Fibroblast of lung (primary cell): ENCODE data around the gene IL2RA. TPM values are rescaled to one million over a fixed set of nuclear protein-coding genes. Genes with fewer than 3 reads are reported as not detected.
"Not testable (repeated sequence)": the region's sequence is repeated elsewhere in the genome, so short reads cannot be mapped to it uniquely, and the experiment has no call there.

Experiments
- DNase-seq, 2 donors: peaks; one replicate each; pipeline versions ENCODE4 v3.0.0 to v3.0.0-alpha.2; 2010; ENCODE audit warnings: low read depth in 2 of 2
- H2AFZ ChIP-seq: 2 replicates; pipeline ENCODE4 v1.5.1; 2012; ENCODE audit warnings: low read length, control low read depth, inconsistent platforms
- H3K27ac ChIP-seq: 2 replicates; pipeline ENCODE4 v1.5.1; 2011; ENCODE audit warnings: low read length, control low read depth; ENCODE audit not compliant: insufficient read depth
- H3K27me3 ChIP-seq: 2 replicates; pipeline ENCODE4 v1.5.1; 2011; ENCODE audit warnings: mild to moderate bottlenecking, low read length; ENCODE audit not compliant: control insufficient read depth, insufficient read depth
- H3K36me3 ChIP-seq: 2 replicates; pipeline ENCODE4 v1.5.1; 2011; ENCODE audit warnings: low read length; ENCODE audit not compliant: control insufficient read depth, insufficient read depth
- H3K4me1 ChIP-seq: 2 replicates; pipeline ENCODE4 v1.5.1; 2011; ENCODE audit warnings: low read length; ENCODE audit not compliant: control insufficient read depth, insufficient read depth; ENCODE audit errors: extremely low read depth
- H3K4me2 ChIP-seq: 2 replicates; pipeline ENCODE4 v1.5.1; 2011; ENCODE audit warnings: low read length, control low read depth; ENCODE audit not compliant: insufficient read depth; ENCODE audit errors: extremely low read depth
- H3K4me3 ChIP-seq, 4 experiments: fragments of 200-600 bp in 1 of 4; sonication (generic) in 1 of 4; replicated peaks in 1 of 4; 2 replicates each; pipeline ENCODE4 v1.5.1; 2011 to 2016; ENCODE audit warnings: low read length in 4 of 4, low read depth in 3 of 4, mild to moderate bottlenecking in 3 of 4, control low read depth in 2 of 4, inconsistent platforms in 1 of 4, mixed read lengths in 1 of 4; ENCODE audit not compliant: insufficient read depth in 1 of 4; ENCODE audit errors: control extremely low read depth in 1 of 4
- H3K79me2 ChIP-seq: 2 replicates; pipeline ENCODE4 v1.5.1; 2012; ENCODE audit warnings: mild to moderate bottlenecking, low read length, inconsistent platforms; ENCODE audit not compliant: control insufficient read depth, insufficient read depth
- H3K9ac ChIP-seq: 2 replicates; pipeline ENCODE4 v1.5.1; 2011; ENCODE audit warnings: mild to moderate bottlenecking, low read length, control low read depth; ENCODE audit not compliant: insufficient read depth
- H3K9me3 ChIP-seq: 2 replicates; pipeline ENCODE4 v1.5.1; 2012; ENCODE audit warnings: low read depth, low read length; ENCODE audit not compliant: control insufficient read depth, insufficient read depth
- H4K20me1 ChIP-seq: 2 replicates; pipeline ENCODE4 v1.5.1; 2011; ENCODE audit warnings: low read length; ENCODE audit not compliant: control insufficient read depth, insufficient read depth; ENCODE audit errors: extremely low read depth
- EZH2 ChIP-seq: IDR thresholded peaks from 2 replicates; pipeline ENCODE4 v1.5.1; 2012; ENCODE audit warnings: low read length, control low read depth, mild to moderate bottlenecking; ENCODE audit errors: missing control alignments
- polyA plus RNA-seq, 2 donors: library from polyadenylated mRNA; depleted of rRNA in 1 of 2; stranded (reverse) in 1 of 2; unstranded in 1 of 2; fragments of >200 nt; gene quantifications; 2 replicates each; pipeline ENCODE4 v1.2.1, GENCODE V29; 2011 to 2012; ENCODE audit warnings: missing spikeins in 1 of 2
- total RNA-seq: library from RNA; depleted of rRNA; stranded (reverse); fragments of >200 nt; gene quantifications from 2 replicates; pipeline ENCODE4 v1.2.1, GENCODE V29; 2014
- TF ChIP-seq, protein P1 (sequence below), 2 donors: IDR thresholded peaks in 1 of 2; conservative IDR thresholded peaks in 1 of 2; 1 replicate in 1 of 2; 2 replicates in 1 of 2; pipeline ENCODE4 v1.5.1; 2011 to 2012; ENCODE audit warnings: low read length in 2 of 2, control low read depth in 1 of 2, inconsistent platforms in 1 of 2, low read depth in 1 of 2, mild to moderate bottlenecking in 1 of 2

IL2RA gene
- total and polyA plus RNA-seq, 2 donors (not counting 1 experiment from before 2014, with no cell fraction given) = not detected

DNA sequence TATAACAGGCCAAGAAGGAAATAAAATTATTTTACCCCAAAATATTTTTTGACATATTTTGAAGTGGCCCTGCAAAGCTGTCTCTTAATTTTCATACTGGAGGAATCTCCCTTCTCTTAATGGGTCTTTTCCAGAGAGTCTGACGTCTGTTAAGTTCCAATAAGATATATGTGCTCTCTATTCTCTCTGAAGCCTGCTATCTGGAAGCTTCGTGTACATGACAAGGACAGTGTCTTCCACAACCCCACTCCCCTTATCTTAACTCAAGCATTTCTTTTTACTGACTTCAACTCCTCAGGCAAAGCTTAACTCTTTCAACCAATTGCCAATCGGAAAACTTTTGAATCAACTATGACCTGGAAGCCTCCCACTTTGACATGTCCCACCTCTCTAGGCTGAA lies 55.6 kb downstream of the IL2RA start:
- Histone ChIP-seq H3K27ac (no peak overlapping the region), H3K27me3 (peaks cover 4% of the 10 kb centered on the region), H3K4me2 (no peak overlapping the region), H3K79me2 (no peaks in the 10 kb centered on the region), H3K4me3 (no peak overlapping the region), H3K4me1 (no peaks in the 10 kb centered on the region), H2AFZ (no peak overlapping the region), H3K9ac (no peak overlapping the region), H4K20me1 (no peaks in the 10 kb centered on the region), H3K36me3 (no peaks in the 10 kb centered on the region), H3K9me3 (peaks cover 1% of the 10 kb centered on the region)
- no peak for DNase-seq
- TF ChIP-seq EZH2 = no peak
- TF ChIP-seq, protein P1, sequence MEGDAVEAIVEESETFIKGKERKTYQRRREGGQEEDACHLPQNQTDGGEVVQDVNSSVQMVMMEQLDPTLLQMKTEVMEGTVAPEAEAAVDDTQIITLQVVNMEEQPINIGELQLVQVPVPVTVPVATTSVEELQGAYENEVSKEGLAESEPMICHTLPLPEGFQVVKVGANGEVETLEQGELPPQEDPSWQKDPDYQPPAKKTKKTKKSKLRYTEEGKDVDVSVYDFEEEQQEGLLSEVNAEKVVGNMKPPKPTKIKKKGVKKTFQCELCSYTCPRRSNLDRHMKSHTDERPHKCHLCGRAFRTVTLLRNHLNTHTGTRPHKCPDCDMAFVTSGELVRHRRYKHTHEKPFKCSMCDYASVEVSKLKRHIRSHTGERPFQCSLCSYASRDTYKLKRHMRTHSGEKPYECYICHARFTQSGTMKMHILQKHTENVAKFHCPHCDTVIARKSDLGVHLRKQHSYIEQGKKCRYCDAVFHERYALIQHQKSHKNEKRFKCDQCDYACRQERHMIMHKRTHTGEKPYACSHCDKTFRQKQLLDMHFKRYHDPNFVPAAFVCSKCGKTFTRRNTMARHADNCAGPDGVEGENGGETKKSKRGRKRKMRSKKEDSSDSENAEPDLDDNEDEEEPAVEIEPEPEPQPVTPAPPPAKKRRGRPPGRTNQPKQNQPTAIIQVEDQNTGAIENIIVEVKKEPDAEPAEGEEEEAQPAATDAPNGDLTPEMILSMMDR (conservative IDR thresholded peaks at IDR 0.05 in 1 of 2, IDR thresholded peaks at IDR 0.05 in 1 of 2; ENCODE audit: low read depth in 1 of 2, low read length in 2 of 2) = no peak

DNA sequence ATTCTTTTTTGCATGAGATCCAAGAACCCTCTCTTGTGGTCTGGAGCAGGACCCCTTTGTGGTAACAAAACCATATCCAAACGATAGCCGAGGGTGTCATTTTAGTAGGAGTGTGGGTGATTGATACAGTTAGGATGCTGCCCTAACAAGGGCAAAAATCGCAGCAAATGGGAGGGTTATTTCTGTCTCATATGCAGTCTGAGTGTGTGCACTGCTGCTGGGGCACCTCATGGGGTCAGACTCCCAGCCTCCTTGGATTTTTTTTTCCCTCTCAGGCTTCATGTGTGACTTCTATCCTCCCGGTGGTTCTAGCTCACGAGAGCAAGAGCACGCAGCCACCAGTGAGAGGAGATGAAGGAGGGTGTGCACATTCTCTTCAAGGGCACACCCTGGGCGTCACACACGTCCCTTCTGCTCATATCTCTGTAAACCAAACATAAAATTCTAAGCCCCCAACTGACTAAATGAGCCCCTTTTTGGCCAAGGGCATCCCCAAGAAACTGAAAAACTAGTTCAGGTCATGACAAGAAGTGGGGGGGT lies 56.2 kb downstream of the IL2RA start:
- DNase-seq = no peak
- Histone ChIP-seq H2AFZ (no peak overlapping the region), H3K4me2 (no peak overlapping the region), H3K36me3 (no peaks in the 10 kb centered on the region), H3K4me3 (no peak overlapping the region), H3K27me3 (peaks cover 4% of the 10 kb centered on the region), H4K20me1 (no peaks in the 10 kb centered on the region), H3K79me2 (no peaks in the 10 kb centered on the region), H3K27ac (no peak overlapping the region), H3K9me3 (peaks cover 1% of the 10 kb centered on the region), H3K4me1 (no peaks in the 10 kb centered on the region), H3K9ac (no peak overlapping the region)
- TF ChIP-seq, protein P1 (conservative IDR thresholded peaks at IDR 0.05 in 1 of 2, IDR thresholded peaks at IDR 0.05 in 1 of 2; ENCODE audit: low read depth in 1 of 2, low read length in 2 of 2) = no peak
- TF ChIP-seq EZH2 = no peak

DNA sequence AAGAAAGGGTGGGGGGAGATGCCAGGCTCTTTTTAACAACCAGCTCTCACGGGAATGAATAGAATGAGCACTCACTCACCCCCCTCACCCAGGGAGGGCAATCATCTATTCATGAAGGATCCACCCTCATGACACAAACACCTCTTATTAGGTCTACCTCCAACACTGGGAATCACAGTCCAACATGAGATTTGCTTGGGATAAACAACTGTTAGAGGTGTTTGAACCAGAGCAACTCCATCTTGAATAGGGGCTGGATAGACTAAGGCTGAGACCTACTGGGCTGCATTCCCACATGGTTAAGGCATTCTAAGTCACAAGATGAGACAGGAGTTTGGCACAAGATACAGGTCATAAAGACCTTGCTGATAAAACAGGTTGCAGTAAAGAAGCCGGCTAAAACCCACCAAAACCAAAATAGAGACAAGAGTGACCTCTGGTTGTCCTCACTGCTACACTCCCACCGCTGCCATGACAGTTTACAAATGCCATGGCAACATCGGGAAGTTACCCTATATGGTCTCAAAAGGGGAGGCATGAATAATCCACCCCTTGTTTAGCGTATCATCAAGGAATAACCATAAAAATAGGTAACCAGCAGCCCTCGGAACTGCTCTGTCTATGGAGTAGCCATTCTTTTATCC lies 56.9 kb downstream of the IL2RA start:
- H4K20me1 ChIP-seq, H3K4me3 ChIP-seq, H3K36me3 ChIP-seq, H3K4me1 ChIP-seq, H3K27ac ChIP-seq, H2AFZ ChIP-seq, H3K9me3 ChIP-seq, H3K4me2 ChIP-seq, H3K79me2 ChIP-seq, H3K9ac ChIP-seq, DNase-seq, H3K27me3 ChIP-seq: not testable (repeated sequence)
